NCI-H2196 treated with DMSO at 0.1 percent for 48 hours (cell line): ENCODE data around the gene MSI2.

Experiments
- DNase-seq: peaks from one replicate; lab custom pipeline; 2025; ENCODE audit not compliant: unreplicated experiment; lab: John Stamatoyannopoulos, UW

The MSI2 gene

GRCh38 chr17:57471868-57472368 is 215.6 kb downstream of the MSI2 start:
- no peak for DNase-seq

- no peak for DNase-seq
Measured at GRCh38 chr17:57475796-57476195, 219.5 kb downstream of the MSI2 start.

- no peak for DNase-seq
Measured at GRCh38 chr17:57477522-57478362, 221.4 kb downstream of the MSI2 start.

GRCh38 chr17:57478478-57479250 is 222.3 kb downstream of the MSI2 start:
- DNase-seq, result no peak

GRCh38 chr17:57480438-57481196 is 224.3 kb downstream of the MSI2 start:
- no peak for DNase-seq

GRCh38 chr17:57481910-57482391 is 225.6 kb downstream of the MSI2 start:
- no peak for DNase-seq

GRCh38 chr17:57482657-57483056 is 226.3 kb downstream of the MSI2 start:
- DNase-seq, result no peak

- no peak for DNase-seq
Measured at GRCh38 chr17:57484081-57484666, 227.9 kb downstream of the MSI2 start.

- DNase-seq, result no peak
Measured at GRCh38 chr17:57484826-57485565, 228.7 kb downstream of the MSI2 start.

GRCh38 chr17:57485566-57485865 is 229.2 kb downstream of the MSI2 start:
- DNase-seq, result no peak

GRCh38 chr17:57485916-57486881 is 229.9 kb downstream of the MSI2 start:
- no peak for DNase-seq

- DNase-seq, result no peak
Measured at GRCh38 chr17:57486882-57487301, 230.6 kb downstream of the MSI2 start.

GRCh38 chr17:57487573-57487972 is 231.2 kb downstream of the MSI2 start:
- no peak for DNase-seq

GRCh38 chr17:57488856-57489255 is 232.5 kb downstream of the MSI2 start:
- no peak for DNase-seq

GRCh38 chr17:57489321-57489720 is 233.0 kb downstream of the MSI2 start:
- no peak for DNase-seq

GRCh38 chr17:57490111-57490845 is 234.0 kb downstream of the MSI2 start:
- no peak for DNase-seq

- DNase-seq, result peak; percentile 50
Measured at GRCh38 chr17:57490890-57491289, 234.6 kb downstream of the MSI2 start.

GRCh38 chr17:57493171-57493570 is 236.8 kb downstream of the MSI2 start:
- no peak for DNase-seq
